Kasumi-1 (cell line): ENCODE results near the gene NRDC.
"Not testable (repeated sequence)": the region's sequence is repeated elsewhere in the genome, so short reads cannot be mapped to it uniquely, and the experiment has no call there.

Experiments used
- DNase-seq, 2 experiments: peaks; one replicate each; lab custom pipeline; 2025; lab: John Stamatoyannopoulos, UW

NRDC gene

GRCh38 chr1:51878616-51879336 lies at the start of gene NRDC:
TSS of gene NRDC (minus strand) at chr1:51878727. CDS start at chr1:51878615, 112 bp downstream.
- DNase-seq = peak; percentile 99

GRCh38 chr1:51927029-51927428 lies 48.5 kb upstream of the NRDC start:
- DNase-seq = no peak

- peak; percentile 23 to 33 for DNase-seq
Measured at GRCh38 chr1:51926171-51926812, 47.8 kb upstream of the NRDC start.

- no peak for DNase-seq
Measured at GRCh38 chr1:51924455-51924854, 45.9 kb upstream of the NRDC start.

- DNase-seq = no peak
Measured at GRCh38 chr1:51922040-51922439, 43.5 kb upstream of the NRDC start.

GRCh38 chr1:51920130-51920529 lies 41.6 kb upstream of the NRDC start:
- no peak for DNase-seq

- no peak for DNase-seq
Measured at GRCh38 chr1:51919684-51920083, 41.2 kb upstream of the NRDC start.

- no peak for DNase-seq
Measured at GRCh38 chr1:51916587-51917405, 38.3 kb upstream of the NRDC start.

GRCh38 chr1:51915951-51916350 lies 37.4 kb upstream of the NRDC start:
- no peak for DNase-seq

GRCh38 chr1:51912881-51913280 lies 34.4 kb upstream of the NRDC start:
- no peak for DNase-seq

- DNase-seq = no peak
Measured at GRCh38 chr1:51910221-51911000, 31.9 kb upstream of the NRDC start.

GRCh38 chr1:51908499-51908898 lies 30.0 kb upstream of the NRDC start:
- DNase-seq = peak; percentile 51 to 53

GRCh38 chr1:51907079-51907702 lies 28.7 kb upstream of the NRDC start:
- DNase-seq = no peak

- no peak for DNase-seq
Measured at GRCh38 chr1:51906306-51907078, 28.0 kb upstream of the NRDC start.

- no peak for DNase-seq
Measured at GRCh38 chr1:51902456-51902855, 23.9 kb upstream of the NRDC start.

GRCh38 chr1:51901151-51901550 lies 22.6 kb upstream of the NRDC start:
- DNase-seq = no peak

- no peak for DNase-seq
Measured at GRCh38 chr1:51899022-51899421, 20.5 kb upstream of the NRDC start.

GRCh38 chr1:51898090-51898734 lies 19.7 kb upstream of the NRDC start:
- DNase-seq = no peak

- no peak for DNase-seq
Measured at GRCh38 chr1:51897699-51898031, 19.1 kb upstream of the NRDC start.

- DNase-seq = not testable (repeated sequence)
Measured at GRCh38 chr1:51894748-51895147, 16.2 kb upstream of the NRDC start.

GRCh38 chr1:51878308-51878615 lies 265 bp downstream of the NRDC start:
- no peak for DNase-seq
